ENCODE results near the gene FXYD6.
"Not testable (repeated sequence)": the region's sequence is repeated elsewhere in the genome, so short reads cannot be mapped to it uniquely, and the experiment has no call there.

The FXYD6 gene, protein sequence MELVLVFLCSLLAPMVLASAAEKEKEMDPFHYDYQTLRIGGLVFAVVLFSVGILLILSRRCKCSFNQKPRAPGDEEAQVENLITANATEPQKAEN

DNA sequence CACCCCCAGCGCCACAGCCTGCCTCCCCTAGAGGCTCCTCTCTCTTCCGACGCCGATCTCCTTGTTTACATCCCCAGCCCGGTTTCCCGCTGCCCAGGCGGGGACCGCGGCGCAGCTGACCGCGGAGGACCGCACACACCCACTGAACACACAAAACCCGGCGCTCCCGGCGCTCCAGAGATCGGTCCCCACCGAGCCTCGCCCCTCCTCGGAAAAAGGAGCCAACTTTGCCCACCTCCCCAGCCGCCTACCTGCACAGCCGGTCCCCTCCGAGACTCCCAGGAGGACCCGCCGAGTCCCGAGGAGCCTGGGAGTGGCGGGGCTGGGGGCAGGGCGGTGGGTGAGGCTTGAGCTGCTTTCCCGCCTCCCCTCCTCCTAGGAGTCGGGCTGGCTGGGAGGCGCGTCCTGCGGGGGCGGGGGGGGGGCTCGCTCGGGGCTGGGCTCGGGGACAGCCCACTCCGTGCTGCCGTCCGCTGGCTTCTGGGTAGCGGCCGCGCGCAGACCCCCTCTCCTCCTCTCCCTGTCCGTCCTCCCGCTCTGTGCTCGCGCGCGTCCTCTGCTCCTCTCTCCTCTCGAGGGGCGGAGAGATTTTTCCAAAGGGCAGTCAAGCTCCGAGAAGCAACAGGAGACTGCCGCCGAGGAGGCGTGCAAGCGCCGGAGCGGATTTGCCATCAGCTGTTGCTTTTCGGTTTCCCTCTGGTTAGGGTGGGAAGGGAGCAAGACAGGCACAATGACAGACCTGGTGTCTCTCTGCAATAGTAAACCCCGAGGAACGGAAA is at the start of gene FXYD6:
FXYD6 (minus strand) TSS at position 318 of the 779 bp plus-strand sequence. CDS start 33,882 bp downstream, outside the sequence.
- peak; percentile 72 for DNase-seq

DNA sequence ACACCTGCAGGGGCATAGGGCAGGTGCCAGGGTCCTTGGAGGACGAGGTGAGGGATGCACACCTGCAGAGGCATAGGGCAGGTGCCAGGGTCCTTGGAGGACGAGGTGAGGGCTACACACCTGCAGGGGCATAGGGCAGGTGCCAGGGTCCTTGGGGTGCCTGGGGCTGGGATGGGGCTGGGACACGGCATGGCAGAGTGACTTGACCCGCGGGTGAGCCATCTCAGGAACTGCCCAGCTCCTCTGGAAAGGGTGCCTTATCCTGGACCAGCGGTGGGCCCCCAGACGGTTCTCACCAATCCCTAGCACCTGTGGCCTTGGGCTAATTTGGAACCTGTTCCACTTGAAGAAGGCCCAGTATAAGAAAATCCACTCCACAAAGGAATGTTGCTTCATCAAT is 49.7 kb upstream of the FXYD6 start:
- not testable (repeated sequence) for DNase-seq

DNA sequence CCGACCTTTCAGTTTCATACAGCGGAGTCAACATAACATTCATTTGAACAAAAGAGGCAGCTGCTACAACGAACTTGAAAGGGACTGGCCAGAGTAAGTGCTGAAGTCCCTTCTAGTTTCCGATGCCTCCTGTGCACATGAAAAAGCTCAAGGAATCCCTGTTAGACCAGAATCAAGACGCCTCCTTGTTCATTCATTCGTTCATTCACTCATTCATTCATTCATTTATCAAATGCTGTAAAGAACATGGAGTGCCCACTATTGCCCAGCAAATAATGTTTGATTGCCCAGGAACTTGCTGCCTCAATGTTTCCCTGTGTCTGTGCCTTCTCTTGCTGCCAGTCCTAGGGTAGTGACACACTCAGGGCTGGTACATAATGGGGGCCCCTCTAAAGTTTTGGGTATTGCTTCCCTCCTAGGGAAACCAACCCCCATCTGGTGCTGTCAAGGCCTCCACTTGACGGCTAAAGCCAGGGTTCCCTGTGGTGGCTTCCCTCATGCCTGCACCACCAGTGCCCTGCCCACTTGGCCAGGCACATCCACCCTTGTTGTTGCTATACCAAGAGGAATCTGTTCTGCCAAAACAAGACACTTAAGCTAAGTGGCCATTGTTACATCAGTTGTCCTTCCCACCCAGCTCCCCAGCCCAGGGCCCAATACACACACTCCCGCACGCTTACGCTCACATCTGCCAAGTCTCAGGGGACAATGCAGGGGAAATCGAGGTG is 48.9 kb upstream of the FXYD6 start:
- peak; percentile 95 for DNase-seq

DNA sequence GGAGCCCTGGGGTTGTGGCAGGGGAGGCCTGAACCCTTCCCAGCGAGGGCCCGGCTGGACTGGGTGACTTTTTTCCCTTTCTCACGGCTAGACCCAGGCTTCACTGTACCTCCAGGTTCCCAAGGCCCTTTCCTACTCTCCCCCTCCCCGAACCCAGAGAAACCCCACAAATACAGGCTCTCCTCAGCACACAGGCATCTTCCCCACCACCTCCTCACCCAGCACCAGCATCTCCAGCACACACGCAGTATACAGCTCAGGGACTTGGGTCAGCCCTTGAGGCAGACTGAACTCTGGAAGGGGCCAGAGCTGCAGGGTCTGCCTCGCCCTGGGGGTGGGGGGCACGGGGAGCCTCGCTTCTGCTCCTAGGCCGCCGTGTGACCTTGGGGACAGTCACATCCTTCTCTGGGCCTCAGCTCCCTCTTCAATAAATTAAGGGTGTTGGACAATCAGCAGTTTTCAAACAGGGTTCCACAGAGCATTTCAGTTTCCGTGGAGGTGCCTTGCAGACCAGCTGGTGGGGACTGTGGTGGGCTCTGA is 48.2 kb upstream of the FXYD6 start:
- no peak for DNase-seq

DNA sequence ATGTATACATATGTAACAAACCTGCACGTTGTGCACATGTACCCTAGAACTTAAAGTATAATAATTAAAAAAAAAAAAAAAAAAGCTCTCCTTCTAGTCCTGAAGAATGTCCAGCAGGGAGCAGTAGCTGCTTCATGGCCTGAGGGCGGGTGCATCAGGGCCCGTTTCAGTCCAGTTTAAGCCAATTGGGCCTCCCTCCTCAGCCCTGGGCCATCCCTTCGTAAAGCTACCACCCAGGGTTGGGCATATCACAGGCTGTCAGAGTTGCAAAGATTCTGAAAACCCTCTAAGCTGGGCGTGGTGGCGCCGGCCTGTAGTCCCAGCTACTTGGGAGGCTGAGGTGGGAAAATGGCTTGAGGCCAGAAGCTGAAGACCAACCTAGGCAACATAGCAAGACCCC is 47.3 kb upstream of the FXYD6 start:
- DNase-seq, result no peak

DNA sequence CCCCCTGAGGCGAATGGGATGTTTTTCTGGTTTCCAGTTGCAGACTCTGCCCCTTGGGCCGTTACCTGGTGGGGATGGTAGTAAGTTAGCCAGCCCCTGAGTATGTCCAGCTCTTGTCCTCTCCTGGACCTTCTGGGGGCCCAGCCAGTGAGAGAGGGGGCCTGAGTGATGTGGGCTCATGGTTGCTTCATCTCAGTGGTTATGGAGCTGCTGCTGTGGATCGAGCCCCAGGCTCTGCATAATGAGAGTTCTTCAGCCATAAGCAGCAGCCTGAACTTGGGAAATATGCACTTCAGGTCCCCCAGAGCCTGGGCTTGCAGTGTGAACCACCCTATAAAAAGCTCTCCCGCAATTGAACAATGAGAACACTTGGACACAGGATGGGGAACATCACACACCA is 46.8 kb upstream of the FXYD6 start:
- DNase-seq, result no peak

DNA sequence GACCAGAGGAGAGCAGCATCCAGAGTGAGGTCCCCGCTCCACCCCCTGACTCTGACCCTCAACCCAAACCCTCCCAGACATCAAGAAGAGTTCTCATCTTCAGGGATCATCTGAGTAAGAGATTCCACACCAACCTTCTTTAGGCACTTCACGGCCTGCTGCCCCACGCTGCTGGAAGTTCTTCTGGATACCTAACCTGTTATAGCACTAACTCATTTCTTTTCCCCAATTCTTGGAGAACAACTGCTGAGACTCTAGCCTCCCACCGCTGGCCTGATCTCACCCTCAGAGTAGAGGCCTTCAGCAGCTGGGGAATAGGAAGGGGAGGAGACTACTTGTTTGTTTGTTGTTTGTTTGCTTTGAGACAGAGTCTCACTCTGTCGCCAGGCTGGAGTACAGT is 45.4 kb upstream of the FXYD6 start:
- DNase-seq, result no peak

DNA sequence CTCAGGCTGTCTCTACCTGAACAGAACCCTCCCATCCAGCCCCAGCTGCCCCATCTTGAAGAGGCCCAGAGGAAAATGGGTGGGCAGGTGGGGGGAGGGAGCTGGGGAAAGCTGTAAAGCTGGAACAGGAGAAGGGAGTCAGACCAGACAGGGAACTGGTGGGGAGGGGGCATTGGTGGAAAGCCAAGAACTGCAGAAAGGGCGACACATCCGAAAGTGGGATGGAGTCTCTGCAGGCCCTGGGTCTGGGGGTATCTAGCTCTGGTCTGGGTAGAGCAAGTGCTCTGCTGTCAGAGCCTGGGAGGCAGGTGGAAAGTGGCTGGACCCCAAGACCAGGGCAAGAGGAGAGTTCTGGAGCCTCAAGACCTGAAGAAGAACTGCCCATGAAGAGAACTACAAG is 45.0 kb upstream of the FXYD6 start:
- no peak for DNase-seq

DNA sequence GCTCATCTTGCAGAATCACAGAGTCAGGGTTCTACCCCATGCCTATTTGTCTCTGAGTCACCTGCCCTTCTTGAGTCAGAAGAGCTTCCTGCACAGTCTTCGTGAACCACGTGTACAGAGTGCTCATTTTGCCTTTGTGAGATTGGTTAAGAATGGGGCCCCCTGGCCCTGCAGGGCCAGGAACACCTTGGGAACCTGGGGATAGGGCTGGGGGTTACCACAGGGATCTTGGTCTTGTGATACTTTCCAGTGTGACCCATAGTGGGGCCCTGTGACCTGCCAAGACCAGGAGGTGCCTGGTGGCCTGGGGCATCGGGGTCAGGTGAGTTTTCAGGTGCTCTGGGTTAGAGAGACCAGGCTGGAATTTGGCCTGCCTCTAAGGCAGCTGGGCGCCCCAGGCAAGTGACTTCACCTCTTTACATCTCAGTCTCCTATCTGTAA is 43.3 kb upstream of the FXYD6 start:
- no peak for DNase-seq

DNA sequence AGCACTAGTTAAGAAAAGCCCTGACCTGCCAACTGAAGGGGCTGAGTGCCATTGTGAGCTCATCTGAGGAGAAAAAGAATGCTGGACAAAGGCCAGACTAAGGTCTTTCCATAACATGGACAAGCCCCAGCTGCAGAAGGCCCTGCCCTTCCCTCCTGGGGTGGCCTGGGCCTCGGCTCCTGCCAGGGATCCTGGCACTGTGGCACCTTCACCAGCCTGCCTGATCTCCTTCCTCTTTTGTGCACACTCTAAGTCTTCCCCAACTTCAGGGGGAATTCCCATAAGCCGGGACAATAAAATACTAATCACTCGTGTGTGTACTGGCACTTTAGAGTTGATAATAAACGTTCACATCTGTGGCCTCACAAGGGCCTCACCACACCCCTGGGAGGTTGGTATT is 42.9 kb upstream of the FXYD6 start:
- DNase-seq, result no peak

DNA sequence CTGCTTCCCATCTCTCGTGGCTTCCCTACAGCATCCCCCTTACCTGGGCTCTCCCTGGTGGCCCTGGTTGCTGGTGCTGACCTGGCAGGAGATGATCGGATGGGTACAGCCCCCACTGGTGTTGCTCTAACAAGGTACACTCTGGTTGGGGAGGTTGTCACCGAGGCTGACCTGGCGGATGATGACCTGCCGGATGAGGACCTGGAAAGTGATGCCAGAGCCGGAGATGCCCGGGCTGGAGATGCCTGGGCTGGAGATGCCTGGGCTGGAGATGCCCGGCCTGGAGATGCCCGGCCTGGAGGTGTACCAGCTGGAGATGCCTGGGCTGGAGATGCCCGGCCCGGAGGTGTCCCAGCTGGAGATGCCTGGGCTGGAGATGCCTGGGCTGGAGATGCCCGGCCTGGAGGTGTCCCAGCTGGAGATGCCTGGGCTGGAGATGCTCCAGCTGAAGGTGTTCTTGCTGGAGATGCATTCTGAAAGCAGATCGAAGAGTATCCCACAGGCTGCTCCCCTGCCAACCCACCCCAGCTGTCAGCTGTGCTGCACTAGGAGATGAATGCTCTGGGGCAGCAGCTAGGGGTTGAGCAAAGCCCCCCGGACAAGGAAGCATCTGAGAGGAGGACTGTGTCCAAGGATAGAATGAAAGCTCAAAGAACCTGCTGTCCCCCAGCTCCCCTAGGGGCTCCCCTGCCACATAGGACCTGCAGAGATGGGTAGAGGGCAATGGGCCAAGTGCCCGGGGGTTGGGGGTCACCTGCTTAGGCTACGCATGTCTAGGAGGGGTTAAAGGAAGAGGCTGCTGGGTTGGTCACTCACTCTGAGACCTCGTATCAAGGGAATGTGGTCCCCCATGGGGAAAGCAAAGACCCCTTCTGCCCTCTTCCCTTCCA is 42.2 kb upstream of the FXYD6 start:
- no peak for DNase-seq

DNA sequence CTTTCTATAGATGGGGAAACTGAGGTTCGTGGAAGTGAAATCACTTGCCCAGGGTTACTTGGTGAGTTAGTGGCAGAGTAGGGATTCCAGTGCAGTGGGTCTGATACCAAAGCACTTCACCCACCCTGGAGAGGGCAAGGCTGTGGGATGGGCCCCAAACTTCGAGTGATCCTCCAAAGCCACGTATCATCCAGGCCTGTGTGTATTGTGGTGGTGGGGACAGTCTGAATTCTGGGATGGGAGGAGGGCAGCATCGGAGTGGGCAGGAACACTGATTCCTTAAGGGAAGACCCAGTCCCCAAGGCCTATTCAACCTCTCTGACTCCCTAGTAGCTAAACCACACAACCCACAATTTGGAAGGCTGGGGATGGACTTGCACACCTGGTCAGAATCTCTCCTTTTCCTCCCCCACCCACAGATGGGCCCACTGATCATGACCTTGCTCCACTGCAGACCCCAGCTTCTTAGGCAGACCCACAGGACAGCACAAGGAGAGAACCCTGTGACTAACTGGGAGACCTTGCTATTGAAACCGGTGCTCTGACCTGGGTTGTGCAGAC is 41.2 kb upstream of the FXYD6 start:
- no peak for DNase-seq

DNA sequence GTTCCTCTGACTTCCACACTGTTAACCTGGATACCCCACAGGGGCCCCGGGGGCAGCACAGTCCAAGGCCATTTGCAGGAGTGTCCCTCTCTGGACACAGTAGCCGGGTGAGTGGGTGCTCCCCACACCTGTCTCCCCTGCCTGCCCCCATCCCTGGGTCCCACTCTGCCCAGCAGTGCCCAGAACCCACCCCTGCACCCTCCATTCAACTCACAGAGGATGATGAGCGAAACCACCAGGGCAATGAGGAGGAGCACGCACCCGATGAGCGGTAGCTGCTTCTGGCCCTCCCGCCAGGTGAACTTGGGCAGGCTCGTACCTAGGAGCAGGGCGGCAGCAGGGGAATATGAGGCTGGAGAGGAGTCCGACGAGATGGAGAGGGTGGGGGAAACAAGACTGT is 40.5 kb upstream of the FXYD6 start:
- DNase-seq, result no peak

DNA sequence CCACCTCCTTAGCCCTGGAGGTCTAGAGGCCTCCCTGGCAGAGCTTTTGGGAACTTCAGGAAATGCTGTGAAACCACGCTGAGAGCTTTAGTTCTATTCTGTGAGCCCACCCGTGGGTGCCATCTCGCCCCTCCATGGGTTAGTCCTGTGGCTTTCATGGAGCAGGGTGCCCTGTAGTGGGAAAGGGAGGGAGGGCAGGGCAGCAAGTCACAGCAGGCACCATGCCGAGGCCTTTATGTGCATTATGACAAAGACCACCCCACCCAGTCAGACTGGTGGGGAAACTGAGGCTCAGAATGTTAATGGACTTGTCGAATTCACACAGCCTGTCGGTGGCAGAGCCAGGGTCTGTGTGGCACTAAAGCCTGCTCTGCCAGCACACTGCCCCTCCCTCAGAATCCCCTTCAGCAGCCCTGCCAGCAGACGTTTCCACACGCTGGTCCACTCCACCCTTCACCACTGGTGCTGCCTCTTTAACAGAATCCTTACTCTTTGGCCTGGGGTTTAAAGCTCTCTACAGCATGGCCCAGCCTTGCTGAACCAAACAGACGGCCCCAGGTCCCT is 39.3 kb upstream of the FXYD6 start:
- no peak for DNase-seq

DNA sequence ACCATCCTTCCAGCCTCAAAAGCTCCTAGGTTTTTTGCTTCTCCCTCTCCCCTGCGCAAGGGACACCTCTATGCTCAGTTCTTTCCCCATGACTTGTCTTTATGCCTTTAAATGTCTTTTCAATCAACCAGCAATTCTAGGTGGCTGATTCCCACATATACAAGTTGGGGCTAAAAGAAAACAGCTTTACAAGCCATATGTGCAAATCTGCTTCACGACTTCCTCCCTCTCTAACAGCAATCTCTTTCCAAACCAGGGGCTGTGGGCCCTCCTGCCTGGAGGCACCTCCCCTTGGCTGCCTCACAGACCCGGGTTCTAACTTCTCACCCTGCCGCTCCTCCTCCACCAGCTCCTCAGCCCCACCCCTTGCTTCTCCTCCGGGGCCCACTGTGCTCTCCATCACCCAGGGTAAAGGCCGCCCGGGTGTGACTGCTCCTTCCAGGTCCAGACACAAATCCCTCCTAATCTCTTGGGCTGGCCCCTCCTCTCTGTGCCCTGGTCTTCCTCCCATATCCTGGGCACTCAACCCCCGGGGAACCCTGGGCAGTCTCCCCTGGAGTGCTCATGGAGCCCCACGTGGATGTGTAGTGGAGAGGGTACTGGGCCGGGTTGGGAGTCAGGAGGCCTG is 38.6 kb upstream of the FXYD6 start:
- no peak for DNase-seq

DNA sequence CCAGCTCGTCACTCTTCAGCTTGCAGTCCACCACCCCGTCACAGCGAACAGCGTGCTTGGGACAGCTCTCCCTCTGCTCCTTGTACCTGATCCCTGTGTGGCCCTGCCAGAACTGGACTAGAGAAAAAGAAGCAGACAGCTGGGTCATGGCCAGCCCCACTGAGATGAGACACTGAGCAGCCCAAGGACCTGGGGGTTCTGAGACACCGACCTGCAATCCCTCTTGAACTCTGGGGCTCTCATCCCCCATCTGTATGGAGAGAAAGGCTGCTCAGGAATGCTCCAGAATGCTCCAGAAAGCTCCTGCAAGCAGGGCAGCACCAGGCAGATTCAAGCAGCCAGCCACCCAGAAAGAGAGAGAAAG is 37.9 kb upstream of the FXYD6 start:
- DNase-seq, result no peak

DNA sequence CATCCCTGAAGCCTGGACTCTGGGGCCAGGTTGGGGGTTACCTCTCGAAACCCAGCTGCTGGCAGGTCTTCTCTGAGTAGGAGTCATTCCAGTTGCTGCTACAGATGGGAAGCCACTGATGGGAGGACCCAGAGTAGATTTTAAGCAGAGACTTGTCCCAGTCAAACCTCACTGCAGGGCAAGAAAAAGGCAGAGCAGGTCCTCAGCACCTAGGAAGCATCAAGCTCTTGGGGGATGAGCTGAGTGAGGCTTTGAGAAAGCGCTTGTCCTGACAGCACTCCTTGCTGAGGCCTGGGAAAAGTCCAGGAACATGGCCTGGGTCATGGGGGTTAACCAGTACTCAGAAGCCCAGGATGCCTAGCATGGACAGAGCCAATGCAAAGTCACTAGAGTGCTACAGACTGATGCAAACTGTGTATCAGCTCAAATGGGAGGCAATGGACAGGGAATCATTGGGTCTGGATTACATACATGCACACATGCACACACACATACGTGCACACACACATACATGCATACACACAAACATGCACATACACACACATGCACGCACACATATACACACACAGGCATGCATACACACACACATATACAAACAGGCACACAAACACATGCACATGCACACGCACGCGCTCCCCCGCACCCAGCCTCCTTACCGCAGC is 37.4 kb upstream of the FXYD6 start:
- DNase-seq, result no peak

DNA sequence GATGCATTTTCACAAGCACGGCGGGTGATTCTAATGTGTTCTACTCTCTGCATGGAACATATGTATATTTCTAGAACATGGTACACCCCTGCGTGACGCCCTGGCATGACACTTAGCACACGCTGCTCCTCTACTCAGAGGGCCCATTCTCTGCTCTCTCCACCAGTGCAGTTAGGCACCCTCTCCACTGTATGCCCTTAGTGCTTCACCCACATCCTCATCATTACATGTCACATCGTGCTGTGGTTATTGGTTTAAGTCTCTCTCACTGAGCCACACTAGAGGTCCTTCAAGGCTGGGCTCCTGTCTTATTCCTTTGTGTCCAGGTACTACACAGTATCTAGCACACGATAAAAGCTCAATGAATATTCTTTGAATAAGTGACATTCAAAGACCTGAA is 36.0 kb upstream of the FXYD6 start:
- no peak for DNase-seq

DNA sequence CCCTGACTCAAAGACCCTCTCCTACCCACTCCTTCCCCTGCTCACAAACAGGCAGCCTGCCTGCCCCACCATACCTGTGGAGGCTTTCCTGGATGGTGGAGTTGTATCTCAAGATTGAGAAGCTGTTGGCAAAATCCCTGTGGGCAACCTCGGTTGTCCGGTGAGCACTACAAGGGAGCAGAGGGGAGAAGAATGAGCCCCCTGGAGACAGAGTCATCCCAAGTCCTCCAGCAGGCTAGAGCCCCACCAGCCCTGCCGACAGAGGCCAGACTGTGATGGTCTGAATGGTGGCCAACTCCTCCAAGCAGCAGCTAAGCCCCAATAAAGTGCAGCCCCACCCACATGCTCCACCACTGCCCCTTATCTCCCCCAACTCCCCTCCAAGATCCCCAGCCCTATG is 35.2 kb upstream of the FXYD6 start:
- DNase-seq, result no peak

DNA sequence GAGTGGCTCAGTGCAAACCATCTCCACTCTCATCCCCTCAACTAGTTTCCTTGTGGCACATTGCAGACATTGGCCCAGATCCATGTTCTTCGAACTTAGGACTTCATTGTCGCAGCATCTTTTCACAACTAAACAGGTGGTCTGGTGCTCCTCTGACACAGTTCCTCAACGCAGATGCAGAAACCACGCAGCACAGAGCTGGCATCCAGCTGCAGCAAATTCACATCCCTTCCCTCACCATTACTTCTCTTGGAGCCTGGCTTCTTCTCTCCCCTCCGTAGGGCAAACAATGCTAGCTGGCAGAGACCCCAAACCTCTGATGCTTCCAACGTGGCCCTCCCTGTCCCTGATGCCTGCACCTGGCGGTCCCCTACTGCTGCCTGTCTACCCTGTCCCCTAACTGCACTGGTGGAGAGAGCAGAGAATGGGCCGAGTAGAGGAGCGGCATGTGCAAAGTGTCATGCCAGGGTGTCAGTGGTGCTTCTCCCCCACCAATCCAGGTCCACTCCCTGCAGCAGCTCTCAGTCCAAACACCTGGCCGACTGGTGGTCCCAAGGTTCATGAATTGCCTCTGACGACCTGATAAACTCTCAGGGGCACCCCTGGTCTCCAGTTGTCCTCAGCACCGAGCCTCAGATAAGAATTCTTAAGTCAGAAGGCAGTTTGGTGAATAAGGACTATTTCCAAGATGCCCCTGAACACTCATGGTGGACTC is 34.6 kb upstream of the FXYD6 start:
- DNase-seq, result no peak

DNA sequence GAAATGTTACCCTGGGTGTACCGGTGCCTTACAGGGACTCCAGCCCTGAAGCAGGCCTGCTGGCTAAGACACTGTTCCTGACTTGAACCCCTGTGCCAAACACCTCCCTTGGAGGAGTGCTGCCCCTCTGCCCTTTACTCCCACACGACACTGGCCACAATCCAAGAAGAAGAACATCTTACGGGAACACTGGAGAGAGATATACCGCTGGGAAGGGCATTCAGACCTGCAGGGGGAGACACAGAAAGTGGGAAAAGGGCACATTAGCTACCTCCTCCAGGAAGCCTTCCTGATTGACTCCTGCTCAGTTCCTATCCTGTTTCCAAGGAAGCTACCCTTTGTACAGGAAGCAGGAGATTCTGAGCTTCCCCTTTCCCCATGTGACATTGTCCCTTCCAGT is 34.1 kb upstream of the FXYD6 start:
- no peak for DNase-seq
